ENCODE data around the gene FAF1. TPM values are rescaled to one million over a fixed set of nuclear protein-coding genes. Genes with fewer than 3 reads are reported as not detected.

FAF1 gene
- total and polyA plus RNA-seq, 9 of the 15 experiments (the other 6 are each of a cell fraction or from before 2014, with no cell fraction given) = 48.7 to 225 (median 118) TPM

GRCh38 chr1:50595874-50596273, 364.2 kb downstream of the FAF1 start:
- Histone ChIP-seq H3K4me3 (no peak overlapping the region), H3K27ac (ENCODE audit: extremely low read depth, low read depth, low read length) (no peak overlapping the region), H3K9me3 (replicated peaks; ENCODE audit: control insufficient read depth, insufficient read depth, low read depth, low read length) (no peaks in the 10 kb centered on the region), H3K9ac (ENCODE audit: insufficient read depth in 1 of 2, low read depth in 2 of 2, low read length in 2 of 2) (no peak overlapping the region), H3K27me3 (ENCODE audit: control insufficient read depth in 2 of 2, insufficient read depth in 2 of 2, low read length in 2 of 2) (no peaks in the 10 kb centered on the region), H2AFZ (ENCODE audit: low read depth, low read length) (no peak overlapping the region), H3K4me1 (replicated peaks in 1 of 2; ENCODE audit: control insufficient read depth in 2 of 2, insufficient read depth in 2 of 2, low read length in 2 of 2) (no peaks in the 10 kb centered on the region), H3K36me3 (ENCODE audit: control insufficient read depth, insufficient read depth, low read length) (peaks cover 19% of the 10 kb centered on the region; the same call in 1 of the 3 replicates), H3K79me2 (ENCODE audit: control insufficient read depth, insufficient read depth, low read length) (no peaks in the 10 kb centered on the region), H4K20me1 (replicated peaks; ENCODE audit: control insufficient read depth, insufficient read depth, low read length) (no peaks in the 10 kb centered on the region), H3K9me1 (ENCODE audit: control insufficient read depth, insufficient read depth, low read length) (no peaks in the 10 kb centered on the region), H3K4me2 (ENCODE audit: insufficient read depth, low read length) (no peak overlapping the region)
- in situ Hi-C loops (cut with MboI) = no loop called here
- FAIRE-seq (no peak), DNase-seq (ENCODE audit: extremely low read depth in 1 of 4, low spot score in 3 of 4) (no peak), ATAC-seq (no peak)
- WGBS (ENCODE audit: insufficient coverage, low coverage, missing lambda C conversion rate) = 90% methylated on average over 8 of the region's 8 CpGs
- CTCF ChIA-PET (ENCODE audit: low intra/inter-chr PET ratio) = no interaction called here
- BruUV-seq (replicated peaks) = no TSS peak
- intact Hi-C loops (cut with micrococcal nuclease) = no loop called here
- POLR2A ChIA-PET = interaction anchor here (0.5 to 1.2 kb wide), 4 partner anchors 15 to 62 kb away, joined by 3 read pairs; no protein-coding TSS in a partner anchor
- TF ChIP-seq SPI1 (IDR thresholded peaks at IDR 0.05; ENCODE audit: borderline replicate concordance, low read depth, low read length) (peak; percentile 87), CREB3 (tag; conservative IDR thresholded peaks at IDR 0.05; ENCODE audit: low read depth) (no peak)

- Histone ChIP-seq H3K27me3 (ENCODE audit: control insufficient read depth in 2 of 2, insufficient read depth in 2 of 2, low read length in 2 of 2) (no peaks in the 10 kb centered on the region), H3K27ac (ENCODE audit: extremely low read depth, low read depth, low read length) (no peak overlapping the region), H3K4me1 (replicated peaks in 1 of 2; ENCODE audit: control insufficient read depth in 2 of 2, insufficient read depth in 2 of 2, low read length in 2 of 2) (no peaks in the 10 kb centered on the region), H4K20me1 (replicated peaks; ENCODE audit: control insufficient read depth, insufficient read depth, low read length) (no peaks in the 10 kb centered on the region), H3K9me3 (replicated peaks; ENCODE audit: control insufficient read depth, insufficient read depth, low read depth, low read length) (no peaks in the 10 kb centered on the region), H3K9me1 (ENCODE audit: control insufficient read depth, insufficient read depth, low read length) (no peaks in the 10 kb centered on the region), H3K4me3 (no peak overlapping the region), H3K36me3 (ENCODE audit: control insufficient read depth, insufficient read depth, low read length) (peaks cover 31% of the 10 kb centered on the region; the same call in 2 of the 3 replicates), H3K4me2 (ENCODE audit: insufficient read depth, low read length) (no peak overlapping the region), H2AFZ (ENCODE audit: low read depth, low read length) (no peak overlapping the region), H3K79me2 (ENCODE audit: control insufficient read depth, insufficient read depth, low read length) (no peaks in the 10 kb centered on the region), H3K9ac (ENCODE audit: insufficient read depth in 1 of 2, low read depth in 2 of 2, low read length in 2 of 2) (no peak overlapping the region)
- in situ Hi-C loops (cut with MboI) = no loop called here
- ChIA-PET POLR2A (interaction anchor here (0.7 kb wide), 1 partner anchor 37 kb away, joined by 3 read pairs; no protein-coding TSS in a partner anchor), CTCF (ENCODE audit: low intra/inter-chr PET ratio) (no interaction called here)
- WGBS (ENCODE audit: insufficient coverage, low coverage, missing lambda C conversion rate) = 91% methylated on average over 2 of the region's 2 CpGs
- no peak for ATAC-seq
- BruUV-seq (replicated peaks) = no TSS peak
- intact Hi-C loops (cut with micrococcal nuclease) = no loop called here
- DNase-seq (ENCODE audit: extremely low read depth in 1 of 4, low spot score in 3 of 4) = no peak
- FAIRE-seq = no peak
- no peak for TF ChIP-seq BRF1 (IDR thresholded peaks at IDR 0.05; ENCODE audit: borderline replicate concordance, extremely low read depth, insufficient read length)
- no peak for TF ChIP-seq KLF6 (CRISPR knock-in tag; IDR thresholded peaks at IDR 0.05; ENCODE audit: borderline replicate concordance)
- no peak for TF ChIP-seq FOXP4 (CRISPR knock-in tag; IDR thresholded peaks at IDR 0.05; ENCODE audit: borderline replicate concordance)
- no peak for TF ChIP-seq ZNF133 (CRISPR knock-in tag; IDR thresholded peaks at IDR 0.05)
- no peak for TF ChIP-seq ZNF780A (CRISPR knock-in tag; IDR thresholded peaks at IDR 0.05)
- TF ChIP-seq ZBTB43 (CRISPR knock-in tag; IDR thresholded peaks at IDR 0.05) = no peak
Observed at GRCh38 chr1:50593515-50593914, 366.6 kb downstream of the FAF1 start.

All from K562 (cell line).